ENCODE measurements around the gene FBN1.

GRCh38 chr15:48371550-48371949 is 274.0 kb downstream of the FBN1 start:
- TF ChIP-seq CTCF (IDR thresholded peaks at IDR 0.05): no peak
- no peak for TF ChIP-seq EP300 (IDR thresholded peaks at IDR 0.05)
- TF ChIP-seq POLR2A (IDR thresholded peaks at IDR 0.05): no peak
- TF ChIP-seq POLR2AphosphoS5 (IDR thresholded peaks at IDR 0.05): no peak

Data from sigmoid colon (tissue), 4 donors.